Measurements from ENCODE around the gene SPINDOC.
A peak's percentile ranks its signal among the peaks of the same experiment; 100 is the strongest.
"Not testable (repeated sequence)": the region's sequence is repeated elsewhere in the genome, so short reads cannot be mapped to it uniquely, and the experiment has no call there.

The SPINDOC gene, protein sequence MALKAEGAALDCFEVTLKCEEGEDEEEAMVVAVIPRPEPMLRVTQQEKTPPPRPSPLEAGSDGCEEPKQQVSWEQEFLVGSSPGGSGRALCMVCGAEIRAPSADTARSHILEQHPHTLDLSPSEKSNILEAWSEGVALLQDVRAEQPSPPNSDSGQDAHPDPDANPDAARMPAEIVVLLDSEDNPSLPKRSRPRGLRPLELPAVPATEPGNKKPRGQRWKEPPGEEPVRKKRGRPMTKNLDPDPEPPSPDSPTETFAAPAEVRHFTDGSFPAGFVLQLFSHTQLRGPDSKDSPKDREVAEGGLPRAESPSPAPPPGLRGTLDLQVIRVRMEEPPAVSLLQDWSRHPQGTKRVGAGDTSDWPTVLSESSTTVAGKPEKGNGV

DNA sequence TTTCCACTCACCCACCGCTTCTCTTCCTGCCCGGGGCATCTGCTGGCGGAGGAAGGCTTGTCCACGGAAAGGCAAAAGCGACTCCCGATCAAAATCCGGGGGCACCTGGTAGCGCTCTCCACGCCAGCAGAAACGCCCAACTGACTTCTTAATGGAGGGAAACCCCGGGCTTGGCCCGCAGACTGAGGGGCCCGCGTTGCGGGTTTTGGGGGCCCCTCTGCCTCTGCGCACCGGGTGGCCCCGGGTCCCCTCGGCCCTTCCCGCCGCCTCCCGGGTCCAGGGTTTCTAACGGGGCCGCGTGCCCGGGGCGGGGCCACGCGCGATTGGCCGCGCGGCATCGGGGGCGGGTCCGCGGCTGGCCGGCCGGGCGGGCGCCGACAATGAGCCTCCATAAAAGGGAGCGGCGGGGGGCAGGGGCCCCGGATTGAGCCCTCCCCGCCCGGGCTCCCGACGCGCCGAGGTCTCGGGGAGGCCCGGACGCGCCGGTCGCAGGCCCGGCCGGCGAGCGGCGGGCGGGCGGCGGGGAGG is at the start of gene SPINDOC:
Gene SPINDOC (plus strand): TSS at position 422 of the 528 bp plus-strand sequence. CDS start 231 bp downstream, outside the sequence.
- peak; percentile 15 to 38 for DNase-seq (ENCODE audit: low read depth in 2 of 2, low spot score in 1 of 2)

DNA sequence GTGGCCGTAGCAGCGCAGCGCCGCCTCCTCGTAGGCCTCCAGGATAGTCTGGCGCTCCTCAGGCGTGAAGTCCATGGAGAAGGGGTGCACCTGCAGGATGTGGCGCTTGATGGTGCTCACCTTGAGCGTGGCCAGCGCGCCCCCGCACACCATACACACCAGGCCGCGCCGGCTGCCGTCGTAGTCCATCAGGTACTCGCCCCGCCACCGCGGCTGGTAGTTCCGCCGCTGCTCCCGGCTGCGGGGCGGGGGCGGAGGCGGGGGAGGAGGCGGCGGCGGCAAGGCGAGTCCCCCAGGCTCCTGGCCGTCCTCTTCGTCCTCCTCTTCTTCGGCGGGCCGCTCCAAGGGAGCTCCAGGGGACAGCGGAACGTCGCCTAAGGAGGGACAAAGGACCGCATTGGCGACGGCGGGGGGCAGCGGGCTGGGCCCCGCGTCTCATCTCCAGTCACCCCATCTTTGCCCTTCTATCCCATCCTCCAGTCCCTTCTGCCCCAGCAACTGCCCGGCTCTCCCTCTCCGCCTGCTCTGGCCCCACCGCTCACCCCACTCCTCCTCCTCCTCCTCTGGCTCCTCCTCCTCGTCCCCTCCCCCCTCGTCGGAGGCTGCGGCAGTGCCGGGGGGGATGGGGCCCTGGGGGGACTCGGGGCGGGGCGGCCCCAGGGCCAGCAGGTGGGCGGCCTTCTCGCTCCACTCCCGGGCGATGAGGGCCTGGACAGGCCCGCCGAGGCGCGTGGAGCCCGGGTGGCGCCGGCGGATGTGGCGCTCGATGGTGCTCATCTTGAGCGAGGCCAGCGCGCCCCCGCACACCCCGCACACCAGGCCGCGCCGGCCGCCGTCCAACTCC is 49.5 kb upstream of the SPINDOC start:
- no peak for DNase-seq (ENCODE audit: low read depth in 2 of 2, low spot score in 1 of 2)

DNA sequence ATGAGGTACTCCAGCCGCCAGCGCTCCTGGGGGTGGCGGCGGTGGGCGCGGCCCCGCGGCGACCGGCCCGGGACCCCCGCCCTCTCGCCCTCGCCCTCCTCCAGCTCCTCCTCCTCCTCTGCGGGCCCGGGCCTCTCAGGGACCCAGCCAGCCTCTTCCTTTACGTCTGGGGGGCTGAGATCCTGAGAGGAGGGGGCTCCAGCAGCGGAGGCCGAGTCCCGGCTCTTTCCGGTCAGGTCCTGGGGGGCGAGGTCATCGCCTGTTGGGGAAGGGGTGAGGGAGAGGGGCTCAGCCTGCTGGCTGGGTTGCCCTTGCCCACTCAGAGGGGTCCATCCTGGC is 48.9 kb upstream of the SPINDOC start:
- no peak for DNase-seq (ENCODE audit: low read depth in 2 of 2, low spot score in 1 of 2)

DNA sequence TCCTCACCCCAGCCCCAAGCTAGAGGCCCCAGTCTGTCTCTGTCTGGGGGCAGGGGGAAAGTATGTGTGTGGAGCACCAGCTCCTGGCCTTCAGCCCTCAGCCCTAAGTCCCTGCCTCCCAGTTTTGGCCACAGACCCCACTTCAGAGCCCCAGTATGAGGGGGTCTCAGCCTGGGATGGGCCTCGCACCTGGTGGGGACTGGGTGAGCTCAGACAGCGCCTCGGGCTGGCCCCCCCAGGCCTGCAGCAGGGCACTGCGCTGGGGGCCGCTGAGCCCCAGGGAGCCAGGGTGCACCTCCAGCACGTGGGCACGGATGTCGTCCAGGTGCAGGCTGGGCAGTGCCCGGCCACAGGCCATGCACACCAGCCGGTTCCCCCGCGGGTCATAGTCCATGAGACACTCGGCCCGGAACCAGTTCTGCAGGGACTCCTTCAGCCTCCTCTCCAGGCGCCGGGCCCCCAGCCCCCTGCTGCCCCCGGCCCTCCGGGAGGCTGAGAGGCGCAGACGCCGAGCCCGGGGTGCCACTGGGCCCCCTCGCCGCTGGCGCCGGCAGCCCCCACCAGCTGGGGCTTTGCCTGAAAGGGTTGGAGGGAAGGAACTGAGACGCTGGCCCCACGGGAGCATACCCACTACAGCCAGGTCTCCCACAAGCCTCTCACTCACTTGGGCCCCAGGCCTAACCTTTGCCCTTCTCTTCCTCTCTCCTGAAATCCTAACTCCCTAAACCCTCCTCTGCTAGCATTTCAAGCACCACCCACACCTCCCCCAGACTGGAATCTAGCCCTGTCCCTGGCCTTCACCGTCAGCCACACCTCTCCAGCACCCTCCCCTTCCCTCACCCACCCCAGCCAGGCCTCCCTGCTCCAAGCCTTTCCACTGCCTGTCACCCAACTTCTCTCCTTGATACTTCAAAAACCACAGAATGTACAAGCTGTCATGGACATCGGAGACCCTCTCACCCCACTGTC is 48.3 kb upstream of the SPINDOC start:
- no peak for DNase-seq (ENCODE audit: low read depth in 2 of 2, low spot score in 1 of 2)

DNA sequence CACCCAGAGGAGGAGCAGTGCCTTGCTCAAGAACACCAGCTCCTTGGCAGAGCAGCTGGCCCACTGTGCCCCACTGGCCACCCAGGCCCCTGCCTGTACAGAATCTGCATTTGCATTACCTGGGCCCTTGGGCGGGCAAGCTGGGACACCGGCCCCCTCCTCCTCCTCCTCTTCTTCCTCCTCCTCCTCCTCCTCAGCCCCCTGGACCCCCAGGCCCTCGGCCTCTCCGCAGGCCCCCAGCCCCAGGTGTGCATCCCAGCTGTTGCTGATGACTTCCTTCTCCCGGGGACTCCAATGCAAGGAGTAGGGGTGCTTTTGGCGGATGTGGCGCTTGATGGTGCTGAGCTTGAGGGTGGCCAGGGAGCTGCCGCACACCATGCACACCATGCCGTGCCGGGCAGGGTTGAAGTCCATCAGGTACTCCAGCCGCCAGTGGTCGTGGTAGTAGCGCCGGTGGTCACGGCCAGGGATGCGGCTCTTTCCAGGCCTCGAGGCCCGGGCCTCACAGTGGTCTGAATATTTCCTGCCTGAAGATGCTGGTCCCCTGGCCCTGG is 47.5 kb upstream of the SPINDOC start:
- no peak for DNase-seq (ENCODE audit: low read depth in 2 of 2, low spot score in 1 of 2)

DNA sequence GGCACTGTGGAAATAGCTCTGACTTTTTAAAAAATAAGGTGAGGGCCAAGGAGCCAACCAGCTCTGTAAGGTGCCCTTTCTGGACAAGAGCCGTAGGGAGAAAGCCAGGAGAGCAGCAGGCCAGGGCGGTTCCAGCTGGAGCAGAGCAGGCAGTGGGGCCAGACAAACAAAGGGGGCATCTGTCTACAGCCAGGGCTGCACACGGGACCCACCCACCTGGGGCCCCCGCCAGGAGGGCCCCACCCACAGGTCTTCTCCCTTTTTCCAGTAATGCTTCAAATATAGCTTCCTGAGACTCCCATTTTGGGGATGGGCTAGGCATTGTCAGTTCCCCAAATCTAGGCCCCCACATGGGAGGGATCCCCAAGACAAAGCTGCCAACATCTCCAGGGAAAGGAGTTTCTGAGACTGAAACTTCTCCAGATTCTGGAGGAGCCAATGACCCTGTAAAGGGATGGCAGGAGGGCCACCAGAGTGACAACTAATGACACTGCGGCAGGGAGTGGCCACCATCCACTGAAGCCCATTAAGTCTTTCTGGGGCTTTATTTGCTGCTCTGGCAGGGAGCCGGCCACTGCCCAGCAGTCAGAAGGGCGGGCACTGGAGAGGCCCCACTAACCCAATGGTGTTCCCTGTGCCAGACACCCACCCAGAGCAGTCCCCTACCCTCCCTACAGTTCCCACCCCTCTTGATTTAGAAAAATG is 46.6 kb upstream of the SPINDOC start:
- DNase-seq (ENCODE audit: low read depth in 2 of 2, low spot score in 1 of 2): no peak

DNA sequence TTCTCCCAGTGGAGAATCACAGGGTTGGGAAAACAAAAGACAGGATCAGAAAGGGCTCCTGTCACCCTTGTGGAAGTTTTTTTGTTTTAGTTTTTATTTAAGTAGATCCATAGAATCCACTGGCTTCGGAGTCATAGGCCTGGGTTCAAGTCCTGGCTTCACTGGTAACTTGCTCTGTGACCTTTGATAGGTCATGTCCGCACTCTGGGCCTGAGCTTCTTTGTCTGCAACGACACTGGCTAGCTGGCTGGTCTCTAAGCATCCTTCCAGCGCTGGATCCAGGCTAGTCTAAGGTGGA is 46.0 kb upstream of the SPINDOC start:
- DNase-seq (ENCODE audit: low read depth in 2 of 2, low spot score in 1 of 2): no peak

DNA sequence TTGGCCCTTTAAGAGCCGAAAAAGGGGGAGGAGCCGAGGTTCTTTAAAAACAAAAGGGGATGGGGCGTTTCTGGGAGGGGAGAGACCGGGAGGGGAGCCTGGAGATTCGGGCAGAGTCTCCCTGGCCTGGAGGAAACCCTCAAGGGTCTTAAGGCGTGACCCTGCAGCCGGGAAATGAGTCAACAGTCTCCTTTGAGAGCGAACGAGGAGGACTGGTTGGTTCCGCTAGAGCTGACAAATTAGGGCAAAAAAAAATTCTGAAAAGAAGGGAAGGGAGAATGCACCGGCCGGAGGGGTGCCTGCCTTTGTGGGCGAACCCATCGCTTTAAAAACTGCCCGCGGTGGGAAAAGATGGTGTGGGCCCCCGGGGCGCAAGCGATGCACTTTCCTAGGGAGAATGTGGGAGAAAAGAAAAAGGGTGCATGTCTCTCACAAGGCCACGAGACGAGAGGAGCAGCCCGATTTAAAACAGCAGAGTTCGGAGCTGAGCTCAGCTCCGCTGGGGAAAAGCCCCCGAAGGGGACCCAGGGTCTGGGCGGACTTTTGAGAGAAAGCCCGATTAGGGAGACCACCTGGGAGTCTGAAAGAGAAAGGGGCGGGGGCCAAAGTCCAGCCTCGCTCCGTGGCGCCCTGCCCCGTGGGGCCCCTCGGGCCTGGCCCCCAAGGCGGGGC is 45.6 kb upstream of the SPINDOC start:
- DNase-seq (ENCODE audit: low read depth in 2 of 2, low spot score in 1 of 2): peak in 1 of 2 donors; percentile 2

DNA sequence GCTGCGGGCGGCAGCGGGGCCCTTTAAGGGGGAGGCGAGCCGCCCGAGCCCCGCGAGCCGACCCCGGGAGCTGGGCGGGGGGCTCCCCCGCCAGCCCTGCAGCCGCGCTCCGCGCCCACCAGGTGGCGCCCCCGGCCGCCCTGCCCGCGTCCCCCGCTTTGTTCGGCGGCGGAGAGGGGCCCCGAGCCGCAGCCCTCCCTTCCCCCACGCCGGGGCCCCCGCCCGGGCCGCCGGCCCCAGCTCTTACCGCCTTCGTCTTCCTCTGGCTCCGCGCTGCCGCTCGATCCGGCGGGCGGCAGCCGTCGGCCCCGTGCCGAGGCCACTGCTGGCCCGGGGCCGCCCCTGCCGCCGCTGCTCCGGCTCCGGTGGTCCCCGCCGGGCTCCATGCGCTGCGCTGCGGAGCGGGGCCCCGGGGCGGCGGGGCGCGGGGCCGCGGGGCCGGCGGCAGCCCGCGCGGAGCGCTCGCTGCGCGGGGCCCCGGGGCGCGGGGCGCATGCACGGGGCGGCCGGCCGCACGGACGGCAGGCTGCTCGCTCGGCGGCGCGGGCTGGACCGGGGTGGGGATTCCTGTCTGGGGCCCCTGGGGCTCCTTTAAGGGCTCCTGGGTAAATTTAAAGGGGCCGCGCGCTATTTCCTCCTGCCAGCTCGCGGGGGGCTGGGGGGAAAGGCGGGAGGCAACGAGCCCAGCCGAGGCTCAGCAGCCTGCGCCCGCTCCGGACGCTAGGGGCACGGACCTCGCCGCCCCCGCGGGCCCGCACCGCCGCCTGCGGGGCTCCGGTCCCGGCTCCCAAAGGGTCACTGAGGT is 44.8 kb upstream of the SPINDOC start, which contains the start of gene ZFTA:
Gene ZFTA (minus strand): TSS at position 539 of the 805 bp plus-strand sequence. CDS start 153 bp downstream, at position 386.
- peak in 1 of 2 donors; percentile 33 for DNase-seq (ENCODE audit: low read depth in 2 of 2, low spot score in 1 of 2)

DNA sequence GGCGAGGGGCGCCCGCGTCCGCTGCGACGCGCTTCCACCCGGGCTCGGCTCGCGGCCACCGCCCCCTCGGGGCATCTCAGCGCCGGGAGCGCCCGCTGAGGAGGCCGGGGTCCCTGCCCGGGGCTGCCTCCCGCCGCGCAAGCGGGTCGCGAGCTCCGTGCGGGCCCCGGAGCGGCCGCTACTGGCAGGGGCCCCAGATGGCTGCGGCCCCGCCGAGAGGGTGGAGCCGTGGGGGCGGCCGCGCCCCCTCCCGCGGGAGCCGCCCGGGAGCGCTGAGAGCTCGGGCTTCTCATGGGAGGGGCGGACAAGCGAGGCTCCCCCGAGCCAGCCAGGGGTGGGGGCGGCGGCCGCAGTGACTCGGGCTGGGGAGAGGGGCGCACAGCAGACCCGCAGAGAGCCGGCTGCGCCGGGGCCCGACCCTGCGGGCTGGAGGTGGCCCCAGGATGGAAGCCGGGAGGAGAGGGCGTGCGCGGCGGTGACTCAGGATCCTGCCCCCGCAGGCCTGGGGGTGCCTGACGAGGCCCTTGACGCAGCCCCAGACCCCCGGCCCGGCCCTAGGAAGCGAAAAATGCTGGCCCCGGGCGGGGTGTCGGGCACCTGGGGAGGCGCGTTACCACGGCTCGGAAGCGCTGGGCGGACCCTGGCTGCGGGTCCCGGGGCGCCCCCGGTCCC is 44.1 kb upstream of the SPINDOC start:
- peak in 1 of 2 donors; percentile 16 for DNase-seq (ENCODE audit: low read depth in 2 of 2, low spot score in 1 of 2)

DNA sequence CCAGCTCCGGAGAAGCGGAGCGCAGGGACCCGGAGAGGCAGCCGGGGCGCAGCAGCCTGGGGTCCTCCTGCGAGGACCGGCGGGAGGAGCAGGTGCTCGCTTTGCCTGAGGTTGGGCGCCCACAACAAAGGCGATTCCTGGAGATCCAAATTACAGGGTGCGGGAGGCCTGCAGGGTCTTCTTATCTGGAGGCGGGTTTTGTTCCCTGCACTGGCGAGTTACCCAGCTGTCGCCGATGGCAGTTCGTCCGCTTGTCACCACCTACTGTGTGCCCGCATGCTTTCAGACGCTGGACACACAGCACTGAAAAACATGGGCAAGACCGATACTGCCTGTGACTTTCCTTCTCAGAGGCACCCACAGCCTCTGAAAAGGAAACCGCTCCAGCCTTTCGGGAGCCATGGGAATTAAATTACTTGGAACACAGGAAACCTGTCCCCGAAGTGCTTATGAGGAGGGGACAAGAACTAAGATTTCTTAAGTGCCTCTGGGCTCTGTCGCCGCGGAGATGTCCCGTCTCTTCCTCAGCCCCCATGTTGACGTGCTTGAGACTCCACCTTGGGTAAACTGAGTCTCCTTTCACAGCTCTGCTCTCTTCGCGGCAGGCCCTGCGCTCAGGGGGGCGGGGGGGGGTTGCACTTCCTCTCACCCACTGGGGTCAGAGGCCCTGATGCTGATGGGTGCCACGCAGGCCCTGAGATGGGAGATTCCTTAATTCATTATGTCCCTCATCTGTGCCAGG is 43.4 kb upstream of the SPINDOC start:
- no peak for DNase-seq (ENCODE audit: low read depth in 2 of 2, low spot score in 1 of 2)

DNA sequence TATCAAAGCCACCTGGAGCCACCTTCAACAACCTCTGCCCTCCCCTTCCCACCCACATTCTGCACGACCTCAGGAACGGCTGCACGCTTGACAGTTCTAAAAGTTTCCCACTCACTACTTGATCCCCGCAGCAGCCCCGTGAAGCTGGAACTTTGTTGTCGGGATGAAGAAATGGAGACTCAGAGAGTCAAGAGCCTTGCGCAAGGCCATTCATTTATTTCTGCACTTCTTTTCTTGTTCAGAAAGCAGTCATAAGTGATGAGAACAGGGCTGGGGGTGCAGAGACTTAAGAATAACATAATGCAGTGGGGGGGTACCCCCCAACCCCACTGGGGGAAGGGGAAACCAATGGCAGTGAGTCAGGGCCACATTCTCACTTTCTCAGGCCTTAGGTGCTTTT is 42.5 kb upstream of the SPINDOC start:
- no peak for DNase-seq (ENCODE audit: low read depth in 2 of 2, low spot score in 1 of 2)

DNA sequence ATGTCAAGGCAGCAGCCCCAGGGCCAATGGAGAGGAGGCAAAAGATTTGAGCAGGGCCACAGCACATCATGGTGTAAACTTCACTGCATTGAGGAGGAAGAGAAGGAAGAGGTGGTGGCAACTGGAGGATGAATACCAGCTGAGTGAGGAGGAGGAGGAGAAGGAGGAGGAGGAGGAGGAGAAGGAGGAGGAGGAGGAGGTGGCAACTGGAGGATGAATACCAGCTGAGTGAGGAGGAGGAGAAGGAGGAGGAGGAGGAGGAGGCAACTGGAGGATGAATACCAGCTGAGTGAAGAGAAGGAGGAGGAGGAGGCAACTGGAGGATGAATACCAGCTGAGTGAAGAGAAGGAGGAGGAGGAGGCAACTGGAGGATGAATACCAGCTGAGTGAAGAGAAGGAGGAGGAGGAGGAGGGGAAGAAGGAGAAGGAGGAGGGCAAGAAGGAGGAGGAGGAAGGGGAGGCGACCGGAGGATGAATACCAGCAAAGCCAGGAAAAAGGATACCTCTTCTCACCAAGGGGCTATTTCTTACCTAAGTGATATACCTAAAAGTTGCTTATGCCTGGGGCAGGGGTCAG is 41.4 kb upstream of the SPINDOC start:
- DNase-seq (ENCODE audit: low read depth in 2 of 2, low spot score in 1 of 2): not testable (repeated sequence)

DNA sequence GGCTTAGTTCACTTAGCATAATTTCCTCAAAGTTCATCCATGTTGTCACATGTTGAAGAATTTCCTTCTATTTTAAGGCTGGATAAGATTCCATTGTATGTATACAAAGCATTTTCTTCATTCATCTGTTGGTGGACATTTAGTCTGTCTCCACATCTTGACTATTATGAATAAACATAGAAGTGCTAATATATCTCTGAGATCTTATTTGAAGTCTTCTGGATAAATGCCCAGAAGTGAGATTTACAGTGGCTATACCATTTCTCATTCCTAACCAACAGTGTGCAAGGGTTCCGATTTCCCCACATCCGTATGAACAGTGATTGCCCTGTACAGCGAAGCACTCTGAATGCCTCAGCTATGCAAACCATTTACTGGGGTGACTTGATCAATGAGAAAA is 38.1 kb upstream of the SPINDOC start:
- DNase-seq (ENCODE audit: low read depth in 2 of 2, low spot score in 1 of 2): no peak

DNA sequence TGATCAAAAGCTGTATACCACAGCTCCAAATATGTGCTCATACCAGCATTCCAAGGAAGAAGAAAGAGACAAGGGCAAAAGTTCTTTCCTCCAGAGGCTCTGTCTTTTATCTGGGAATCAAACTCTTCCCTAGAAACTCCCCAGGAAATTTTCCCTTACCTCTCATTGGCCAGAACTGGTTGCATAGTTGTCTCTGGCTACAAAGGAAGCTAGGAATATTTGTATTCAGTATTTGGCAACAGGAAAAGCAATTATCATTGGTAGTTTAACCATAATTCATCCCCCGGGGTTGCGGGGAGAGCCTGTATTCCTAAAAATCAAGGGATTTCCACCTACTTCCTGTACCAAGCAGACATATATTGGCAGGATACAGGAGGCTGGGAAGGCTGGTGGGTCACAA is 34.2 kb upstream of the SPINDOC start:
- no peak for DNase-seq (ENCODE audit: low read depth in 2 of 2, low spot score in 1 of 2)

DNA sequence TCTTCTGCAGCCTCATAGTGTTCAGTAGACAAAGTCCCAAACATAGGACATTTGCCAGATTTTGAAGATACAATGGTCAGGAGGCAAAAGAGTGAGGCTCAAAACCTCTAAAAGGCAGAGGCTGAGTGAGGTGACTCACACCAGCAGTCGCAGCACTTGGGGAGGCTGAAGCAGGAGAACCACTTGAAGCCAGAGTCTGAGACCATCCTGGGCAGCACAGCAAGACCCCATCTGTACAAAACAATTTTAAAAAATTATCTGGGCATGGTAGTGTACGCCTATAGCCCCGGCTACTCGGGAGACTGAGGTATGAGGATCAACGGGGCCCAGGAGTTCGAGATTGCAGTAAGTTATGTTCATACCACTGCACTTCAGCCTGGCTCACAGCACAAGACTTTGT is 30.5 kb upstream of the SPINDOC start:
- DNase-seq (ENCODE audit: low read depth in 2 of 2, low spot score in 1 of 2): no peak

DNA sequence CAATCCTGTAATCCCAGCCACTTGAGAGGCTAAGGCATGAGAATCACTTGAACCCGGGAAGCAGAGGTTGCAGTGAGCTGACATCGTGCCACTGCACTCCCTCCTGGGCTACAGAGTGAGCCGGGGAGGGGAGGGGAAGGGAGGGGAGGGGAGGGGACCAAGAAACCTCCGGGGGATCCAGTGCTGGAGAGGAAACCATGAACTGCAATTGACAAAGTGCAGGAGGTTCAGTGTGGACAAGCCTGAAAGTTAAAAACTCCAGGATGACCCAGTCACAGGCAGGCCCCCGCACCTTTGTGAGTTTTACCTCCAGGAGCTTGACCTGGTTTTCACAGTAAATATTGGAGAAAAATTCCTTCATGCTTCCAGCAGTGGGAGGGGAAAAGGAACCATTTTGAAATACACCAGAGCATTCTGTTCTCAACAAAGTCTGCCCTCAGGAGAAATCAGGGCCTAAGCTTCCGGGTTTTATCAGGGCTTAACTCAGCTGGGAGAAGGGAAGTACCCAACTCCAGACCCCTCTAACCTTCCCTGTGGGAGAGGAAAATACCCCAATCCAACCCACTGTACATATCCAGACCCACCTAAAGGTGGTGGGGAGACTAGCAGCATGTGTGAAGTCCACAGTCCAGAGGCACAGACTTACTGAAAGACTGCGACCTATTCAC is 29.2 kb upstream of the SPINDOC start:
- no peak for DNase-seq (ENCODE audit: low read depth in 2 of 2, low spot score in 1 of 2)

Measured in stimulated activated CD8-positive, alpha-beta memory T cell treated with anti-CD3 and anti-CD28 coated beads, Interleukin-4, amount 100 ng/mL, for 4 hours (primary cell).